Myometrial cell (primary cell): Measurements from ENCODE around the gene SMIM17. TPM values are rescaled to one million over a fixed set of nuclear protein-coding genes. Genes with fewer than 3 reads are reported as not detected.

Experiments used
- total RNA-seq: library from RNA; depleted of rRNA; stranded (reverse); fragments of >200 nt; gene quantifications from 2 replicates; pipeline ENCODE4 v1.2.3, GENCODE V29; 2015

SMIM17 gene
- 0.18 TPM in 1 of 2 replicates, not detected in the other for total RNA-seq

DNA sequence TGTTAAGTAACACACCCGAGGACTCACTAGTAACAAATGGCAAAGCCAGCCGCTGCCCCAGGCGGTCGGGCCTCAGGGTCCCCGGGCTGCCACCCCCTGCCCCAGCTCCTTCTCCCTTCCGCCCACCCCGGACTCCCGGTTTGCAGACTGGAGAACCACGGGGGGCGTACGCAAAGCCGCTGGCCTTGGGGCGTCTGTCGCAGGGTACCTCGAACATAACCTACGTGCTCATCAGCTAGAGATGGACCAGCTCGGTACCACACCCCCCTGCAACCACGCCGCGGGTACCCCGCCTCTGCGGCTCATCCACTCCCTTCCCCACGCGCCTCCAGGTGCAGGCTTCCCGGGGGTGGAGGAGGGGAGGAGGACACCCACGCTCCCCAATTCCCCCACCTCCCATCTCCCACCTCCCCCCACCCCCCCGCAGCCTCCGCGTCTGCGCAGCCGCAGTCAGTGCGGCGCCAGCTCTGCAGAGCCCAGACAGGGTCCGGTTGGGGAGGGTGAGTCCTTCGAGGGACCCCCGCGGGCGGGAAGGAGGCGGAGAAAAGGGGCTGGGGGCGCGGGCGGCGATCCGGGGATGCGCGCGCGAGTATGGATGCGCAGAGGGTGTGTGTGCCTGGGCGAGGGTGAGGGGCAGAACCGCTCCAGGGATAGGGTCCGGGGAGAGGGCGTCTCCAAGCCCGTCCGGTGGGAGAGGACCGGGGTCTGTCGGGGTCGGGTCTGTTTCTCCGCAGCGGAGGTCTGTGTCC, at the start of gene SMIM17:
SMIM17 (plus strand) TSS at position 449 of the 749 bp plus-strand sequence. CDS start 2,509 bp downstream, outside the sequence.

DNA sequence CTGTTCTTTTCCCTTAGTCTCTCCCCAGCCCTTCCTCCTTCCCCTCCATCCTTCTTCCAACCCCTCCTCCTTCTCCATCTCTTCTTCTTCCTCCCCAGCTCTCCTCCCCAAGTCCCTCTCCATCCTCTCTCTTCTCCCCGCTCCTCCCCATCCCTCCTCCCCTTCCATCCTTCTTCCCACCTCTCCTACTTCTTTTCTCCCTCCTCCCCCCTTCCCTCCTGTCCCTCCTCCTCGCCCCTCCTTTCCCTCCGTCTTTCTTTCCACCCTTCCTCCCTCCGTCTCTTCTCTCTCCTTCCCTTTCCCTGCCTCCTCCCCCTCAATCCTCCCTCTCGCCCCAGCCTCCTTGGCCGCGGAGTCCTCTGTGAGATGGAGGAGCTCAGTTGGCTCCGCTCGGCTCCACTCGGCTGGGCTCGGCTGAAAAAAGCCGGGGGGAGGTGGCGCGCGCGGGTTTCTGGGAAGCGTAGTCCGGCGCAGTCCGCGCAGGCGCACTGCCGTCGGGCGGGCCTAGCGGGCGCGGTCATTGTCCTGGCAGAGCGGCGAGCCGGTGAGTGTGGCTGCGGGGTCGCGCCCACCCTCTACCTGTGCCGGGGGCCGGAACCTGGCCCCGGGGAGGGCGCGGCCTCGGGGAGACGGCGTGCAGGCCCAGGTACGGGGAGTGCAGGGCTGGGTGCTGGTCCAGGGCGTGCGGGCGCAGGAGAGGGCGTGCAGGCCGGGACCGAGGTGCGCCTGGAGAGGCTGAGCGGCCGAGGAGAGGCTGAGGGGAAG, 48.0 kb upstream of the SMIM17 start, which contains the start of gene ZNF71:
ZNF71 (plus strand) TSS at position 520 of the 765 bp plus-strand sequence. CDS start 6,257 bp downstream, outside the sequence.

DNA sequence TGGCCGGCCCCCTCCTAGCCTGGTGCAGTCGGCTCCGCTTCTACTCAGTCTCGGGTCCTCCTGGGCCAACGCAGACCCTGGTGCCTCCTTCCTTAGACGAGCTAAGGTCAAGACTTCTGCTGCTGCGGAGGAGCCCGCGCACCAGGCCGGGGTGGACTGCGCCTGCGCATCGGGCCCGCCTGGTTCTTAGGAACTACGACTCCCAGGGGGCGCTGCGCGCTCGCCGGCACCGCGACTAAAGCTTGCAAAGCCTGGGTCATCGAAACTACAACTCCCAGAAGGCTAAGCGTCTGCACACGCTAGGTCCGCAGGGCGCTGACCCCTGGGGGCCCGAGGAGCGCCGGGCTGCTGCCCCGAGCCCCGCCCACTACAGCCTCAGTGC, 28.6 kb downstream of the SMIM17 start, which contains the start of gene ZNF835:
ZNF835 (minus strand) TSS at position 145 of the 382 bp plus-strand sequence. CDS start 6,559 bp downstream, outside the sequence.

Other genes with a start within 250 kb of the SMIM17 start
- 0.35 and 0.58 TPM in 2 replicates for gene ZNF582, start 249.6 kb upstream of the SMIM17 start, total RNA-seq
- gene ZNF583, start 238.8 kb upstream of the SMIM17 start, total RNA-seq, result 0.86 and 1.8 TPM in 2 replicates
- 0.71 and 0.86 TPM in 2 replicates for gene ZNF667, start 165.8 kb upstream of the SMIM17 start, total RNA-seq
- gene ZNF471, start 135.3 kb upstream of the SMIM17 start, total RNA-seq, result 0.71 and 1.2 TPM in 2 replicates
- gene ZFP28, start 104.2 kb upstream of the SMIM17 start, total RNA-seq, result 2.9 and 8.0 TPM in 2 replicates
- 1.2 TPM in 2 replicates for gene ZNF470, start 75.7 kb upstream of the SMIM17 start, total RNA-seq
- 3.5 and 4.4 TPM in 2 replicates for gene ZNF71, start 47.9 kb upstream of the SMIM17 start, total RNA-seq
- gene ZNF835, start 28.6 kb downstream of the SMIM17 start, total RNA-seq, result not detected in 2 replicates
- 0.29 TPM in 1 of 2 replicates, not detected in the other for gene PEG3, start 197.6 kb downstream of the SMIM17 start, total RNA-seq
- gene ZIM2, start 197.6 kb downstream of the SMIM17 start, total RNA-seq, result not detected in 2 replicates